GM11168 (cell line): Measurements from ENCODE around the gene ZC3H12D.
"Not testable (repeated sequence)": the region's sequence is repeated elsewhere in the genome, so short reads cannot be mapped to it uniquely, and the experiment has no call there.

Experiments
- in situ Hi-C: fragments of 300-500 bp; cut with MboI; formaldehyde crosslinking; loops from one replicate; pipeline ENCODE4 v1.12.0; 2022; ENCODE audit warnings: low sequenced_read_pairs; ENCODE audit not compliant: unreplicated experiment

The ZC3H12D gene

GRCh38 chr6:149445095-149445466 is 39.7 kb downstream of the ZC3H12D start:
- in situ Hi-C loops, result no loop called here

- in situ Hi-C loops, result not testable (repeated sequence)
Measured at GRCh38 chr6:149444360-149445094, 40.3 kb downstream of the ZC3H12D start.

GRCh38 chr6:149443411-149444181 is 41.2 kb downstream of the ZC3H12D start:
- in situ Hi-C loops, result no loop called here

- in situ Hi-C loops, result no loop called here
Measured at GRCh38 chr6:149441740-149442139, 43.1 kb downstream of the ZC3H12D start.

- in situ Hi-C loops, result no loop called here
Measured at GRCh38 chr6:149440735-149441671, 43.8 kb downstream of the ZC3H12D start.

GRCh38 chr6:149439626-149440025 is 45.2 kb downstream of the ZC3H12D start:
- in situ Hi-C loops, result loop anchor here (10.0 kb wide), 1 partner anchor 365 kb away; no protein-coding TSS in a partner anchor

GRCh38 chr6:149438855-149439254 is 46.0 kb downstream of the ZC3H12D start:
- in situ Hi-C loops, result loop anchor here (10.0 kb wide), 1 partner anchor 364 kb away; no protein-coding TSS in a partner anchor

GRCh38 chr6:149437212-149437611 is 47.6 kb downstream of the ZC3H12D start:
- in situ Hi-C loops, result loop anchor here (10.0 kb wide), 1 partner anchor 362 kb away; no protein-coding TSS in a partner anchor

GRCh38 chr6:149436647-149437046 is 48.2 kb downstream of the ZC3H12D start:
- in situ Hi-C loops, result loop anchor here (10.0 kb wide), 1 partner anchor 362 kb away; no protein-coding TSS in a partner anchor

- in situ Hi-C loops, result loop anchor here (10.0 kb wide), 1 partner anchor 361 kb away; no protein-coding TSS in a partner anchor
Measured at GRCh38 chr6:149435919-149436586, 48.8 kb downstream of the ZC3H12D start.

GRCh38 chr6:149433881-149434280 is 50.9 kb downstream of the ZC3H12D start:
- in situ Hi-C loops, result loop anchor here (10.0 kb wide), 1 partner anchor 359 kb away; no protein-coding TSS in a partner anchor

- in situ Hi-C loops, result loop anchor here (10.0 kb wide), 1 partner anchor 359 kb away; no protein-coding TSS in a partner anchor
Measured at GRCh38 chr6:149433405-149433804, 51.4 kb downstream of the ZC3H12D start.

- in situ Hi-C loops, result loop anchor here (10.0 kb wide), 1 partner anchor 357 kb away; no protein-coding TSS in a partner anchor
Measured at GRCh38 chr6:149431905-149432775, 52.7 kb downstream of the ZC3H12D start.

GRCh38 chr6:149429427-149430360 is 55.1 kb downstream of the ZC3H12D start:
- in situ Hi-C loops, result loop anchor here (5.0 to 10.0 kb wide), 3 partner anchors 337 to 397 kb away; no protein-coding TSS in a partner anchor

GRCh38 chr6:149428606-149429005 is 56.2 kb downstream of the ZC3H12D start:
- in situ Hi-C loops, result loop anchor here (5.0 kb wide), 2 partner anchors 336 to 396 kb away; no protein-coding TSS in a partner anchor

- in situ Hi-C loops, result loop anchor here (5.0 kb wide), 2 partner anchors 333 to 393 kb away; no protein-coding TSS in a partner anchor
Measured at GRCh38 chr6:149425754-149426153, 59.1 kb downstream of the ZC3H12D start.

GRCh38 chr6:149425224-149425623 is 59.6 kb downstream of the ZC3H12D start:
- in situ Hi-C loops, result loop anchor here (5.0 kb wide), 2 partner anchors 333 to 393 kb away; no protein-coding TSS in a partner anchor
